RWPE2 (cell line): ENCODE measurements around the gene DDAH1.
A peak's percentile ranks its signal among the peaks of the same experiment; 100 is the strongest.
"Not testable (repeated sequence)": the region's sequence is repeated elsewhere in the genome, so short reads cannot be mapped to it uniquely, and the experiment has no call there.

Source experiments
- ATAC-seq: fragments of 200-7000 bp; cut with Tn5 transposase; 3 replicates; pipeline ENCODE4 v1.9.1; 2021; ENCODE audit warnings: low read depth
- DNase-seq: peaks from one replicate; pipeline ENCODE4 v3.0.0-alpha.2; 2020; ENCODE audit warnings: low spot score
- H3K27ac ChIP-seq: fragments of 450-650 bp; 2 replicates; pipeline ENCODE4 v1.5.1; 2017; ENCODE audit warnings: mild to moderate bottlenecking; ENCODE audit not compliant: poor library complexity, severe bottlenecking
- H3K27me3 ChIP-seq: fragments of 250-450 bp; sonication (Bioruptor Pico); 2 replicates; pipeline ENCODE4 v1.5.1; 2021; ENCODE audit warnings: mild to moderate bottlenecking, moderate library complexity; ENCODE audit not compliant: insufficient read depth, poor library complexity, severe bottlenecking
- H3K36me3 ChIP-seq: fragments of 250-450 bp; sonication (Bioruptor Pico); 2 replicates; pipeline ENCODE4 v1.5.1; 2020; ENCODE audit warnings: low read depth, mild to moderate bottlenecking, moderate library complexity
- H3K4me1 ChIP-seq: fragments of 250-450 bp; sonication (Bioruptor Pico); 2 replicates; pipeline ENCODE4 v1.5.1; 2021; ENCODE audit warnings: mild to moderate bottlenecking, moderate library complexity; ENCODE audit not compliant: insufficient read depth, poor library complexity, severe bottlenecking
- H3K4me3 ChIP-seq: fragments of 250-450 bp; sonication (Bioruptor Pico); 2 replicates; pipeline ENCODE4 v1.5.1; 2021; ENCODE audit warnings: mild to moderate bottlenecking, moderate library complexity; ENCODE audit not compliant: severe bottlenecking
- H3K9me3 ChIP-seq: fragments of 250-450 bp; sonication (Bioruptor Pico); 2 replicates; pipeline ENCODE4 v1.5.1; 2021; ENCODE audit warnings: mild to moderate bottlenecking, moderate library complexity; ENCODE audit not compliant: severe bottlenecking
- TF ChIP-seq, protein P1 (sequence below): fragments of 450-650 bp; IDR thresholded peaks from one replicate; pipeline ENCODE4 v1.5.1; 2017; ENCODE audit warnings: mild to moderate bottlenecking, moderate library complexity; ENCODE audit not compliant: poor library complexity, severe bottlenecking

The DDAH1 gene

DNA sequence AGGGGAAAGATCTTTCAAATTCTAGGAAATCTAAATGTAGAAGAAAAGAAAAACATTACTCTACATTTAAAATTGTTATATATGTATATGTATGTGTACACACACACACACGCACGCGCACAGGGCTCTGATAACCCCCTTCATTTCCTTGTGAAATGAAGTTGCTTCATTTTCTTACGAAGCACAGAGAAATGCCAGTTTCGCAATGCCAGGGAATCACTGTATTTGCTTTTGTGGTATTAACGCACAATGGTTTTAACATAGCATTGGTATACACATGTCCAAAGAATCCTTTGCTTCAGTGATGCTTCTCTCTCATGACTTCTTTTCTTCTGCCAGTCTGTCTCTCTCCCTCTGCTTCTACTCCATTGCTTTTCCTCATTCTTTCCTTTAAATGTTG, 8.4 kb upstream of the DDAH1 start:
- Histone ChIP-seq H3K4me1 (peaks cover 7% of the 10 kb centered on the region), H3K27me3 (no peaks in the 10 kb centered on the region), H3K36me3 (no peaks in the 10 kb centered on the region), H3K9me3 (no peaks in the 10 kb centered on the region), H3K27ac (peak overlapping the region; percentile 52), H3K4me3 (no peak overlapping the region)
- ATAC-seq (peak; percentile 93), DNase-seq (peak; percentile 73)
- TF ChIP-seq, protein P1, sequence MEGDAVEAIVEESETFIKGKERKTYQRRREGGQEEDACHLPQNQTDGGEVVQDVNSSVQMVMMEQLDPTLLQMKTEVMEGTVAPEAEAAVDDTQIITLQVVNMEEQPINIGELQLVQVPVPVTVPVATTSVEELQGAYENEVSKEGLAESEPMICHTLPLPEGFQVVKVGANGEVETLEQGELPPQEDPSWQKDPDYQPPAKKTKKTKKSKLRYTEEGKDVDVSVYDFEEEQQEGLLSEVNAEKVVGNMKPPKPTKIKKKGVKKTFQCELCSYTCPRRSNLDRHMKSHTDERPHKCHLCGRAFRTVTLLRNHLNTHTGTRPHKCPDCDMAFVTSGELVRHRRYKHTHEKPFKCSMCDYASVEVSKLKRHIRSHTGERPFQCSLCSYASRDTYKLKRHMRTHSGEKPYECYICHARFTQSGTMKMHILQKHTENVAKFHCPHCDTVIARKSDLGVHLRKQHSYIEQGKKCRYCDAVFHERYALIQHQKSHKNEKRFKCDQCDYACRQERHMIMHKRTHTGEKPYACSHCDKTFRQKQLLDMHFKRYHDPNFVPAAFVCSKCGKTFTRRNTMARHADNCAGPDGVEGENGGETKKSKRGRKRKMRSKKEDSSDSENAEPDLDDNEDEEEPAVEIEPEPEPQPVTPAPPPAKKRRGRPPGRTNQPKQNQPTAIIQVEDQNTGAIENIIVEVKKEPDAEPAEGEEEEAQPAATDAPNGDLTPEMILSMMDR: no peak

DNA sequence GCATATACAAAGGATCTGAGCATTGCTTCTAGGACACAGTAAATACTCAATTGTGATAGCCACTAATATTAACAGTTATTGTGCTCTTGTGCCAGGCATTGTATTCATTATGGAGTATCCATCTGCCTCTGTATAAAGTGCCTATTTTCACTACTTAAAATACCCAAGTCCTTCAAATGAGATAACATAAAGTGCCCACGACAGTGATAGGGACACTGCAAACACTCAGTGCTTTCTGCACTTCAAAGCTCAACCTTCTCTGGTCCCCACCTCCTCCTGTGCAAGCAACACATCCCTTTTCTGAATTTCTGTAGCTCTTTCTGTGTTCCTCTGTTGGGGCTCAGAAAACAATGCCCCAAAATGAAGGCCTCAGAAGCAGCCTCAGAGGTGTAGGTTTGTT, 6.6 kb upstream of the DDAH1 start:
- Histone ChIP-seq H3K36me3 (no peaks in the 10 kb centered on the region), H3K27ac (no peak overlapping the region), H3K4me1 (peaks cover 7% of the 10 kb centered on the region), H3K4me3 (no peak overlapping the region), H3K27me3 (no peaks in the 10 kb centered on the region), H3K9me3 (no peaks in the 10 kb centered on the region)
- no peak for DNase-seq
- TF ChIP-seq, protein P1: no peak
- ATAC-seq: no peak

DNA sequence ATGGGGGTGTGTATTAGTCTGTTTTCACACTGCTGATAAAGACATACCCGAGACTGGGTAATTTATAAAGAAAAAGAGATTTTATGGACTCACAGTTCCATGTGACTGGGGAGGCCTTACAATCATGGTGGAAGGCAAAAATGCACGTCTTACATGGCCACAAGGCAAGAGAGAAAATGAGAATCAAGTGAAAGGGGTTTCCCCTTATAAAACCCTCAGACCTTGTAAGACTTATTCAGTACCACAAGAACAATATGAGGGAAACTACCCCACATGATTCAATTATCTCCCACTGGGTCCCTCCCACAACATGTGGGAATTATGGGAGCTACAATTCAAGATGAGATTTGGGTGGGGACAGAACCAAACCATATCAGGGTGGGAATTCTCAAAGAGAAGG, 5.2 kb upstream of the DDAH1 start:
- H3K4me3 ChIP-seq, ATAC-seq, H3K27me3 ChIP-seq, DNase-seq, H3K9me3 ChIP-seq, H3K36me3 ChIP-seq, H3K27ac ChIP-seq: not testable (repeated sequence)
- H3K4me1 ChIP-seq: peaks cover 11% of the 10 kb centered on the region

DNA sequence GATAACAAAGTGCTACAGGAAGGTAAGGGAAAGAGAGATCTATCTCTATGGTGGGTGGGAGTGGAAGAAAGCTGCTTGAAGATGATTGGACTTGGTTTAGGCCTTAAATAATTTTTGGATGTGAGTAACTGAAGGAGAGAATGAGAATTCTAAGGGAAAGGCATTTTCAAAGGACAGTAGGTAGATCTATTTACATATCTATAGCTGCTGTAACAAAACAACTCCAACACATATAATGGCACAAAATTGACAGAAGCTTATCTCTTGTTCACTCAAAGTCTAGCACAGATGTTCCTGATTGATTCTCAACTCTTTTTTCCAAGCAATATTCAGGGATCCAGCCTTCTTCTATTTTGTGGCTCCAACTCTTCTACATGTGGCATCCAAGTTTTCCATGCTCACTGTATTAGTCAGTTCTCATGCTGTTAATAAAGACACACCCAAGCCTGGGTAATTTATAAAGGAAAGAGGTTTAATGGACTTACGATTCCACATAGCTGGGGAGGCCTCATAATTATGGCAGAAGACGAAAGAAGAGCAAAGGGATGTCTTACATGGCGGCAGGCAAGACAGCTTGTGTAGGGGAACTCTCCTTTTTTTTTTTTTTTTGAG, 3.1 kb upstream of the DDAH1 start:
- peaks cover 5% of the 10 kb centered on the region for H3K4me1 ChIP-seq
- no peak overlapping the region for H3K27ac ChIP-seq
- no peaks in the 10 kb centered on the region for H3K36me3 ChIP-seq
- no peaks in the 10 kb centered on the region for H3K9me3 ChIP-seq
- no peak overlapping the region for H3K4me3 ChIP-seq
- ATAC-seq (no peak), DNase-seq (no peak)
- no peaks in the 10 kb centered on the region for H3K27me3 ChIP-seq
- TF ChIP-seq, protein P1: no peak

DNA sequence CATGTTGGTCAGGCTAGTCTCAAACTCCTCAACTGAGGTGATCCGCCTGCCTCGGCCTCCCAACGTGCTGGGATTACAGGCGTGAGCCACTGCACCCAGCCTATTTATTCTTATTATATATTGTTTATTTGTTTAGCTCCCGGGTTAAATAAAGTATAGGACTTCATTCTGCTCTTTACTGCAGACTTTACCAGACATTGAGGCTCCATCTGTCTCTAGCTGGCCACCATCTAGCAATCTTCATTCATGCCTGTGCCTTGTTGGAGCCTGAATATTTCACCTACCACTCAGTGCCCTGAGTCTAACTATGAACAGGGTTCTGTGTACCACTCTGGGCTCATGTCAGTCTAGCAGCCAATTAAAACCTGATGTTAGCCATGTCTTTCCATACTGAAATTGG, 2.1 kb upstream of the DDAH1 start:
- ATAC-seq: no peak
- H3K27me3 ChIP-seq: no peaks in the 10 kb centered on the region
- no peak overlapping the region for H3K4me3 ChIP-seq
- no peak for DNase-seq
- H3K4me1 ChIP-seq: peaks cover 4% of the 10 kb centered on the region
- H3K36me3 ChIP-seq: no peaks in the 10 kb centered on the region
- no peaks in the 10 kb centered on the region for H3K9me3 ChIP-seq
- no peak overlapping the region for H3K27ac ChIP-seq
- TF ChIP-seq, protein P1: no peak
